Loucy (cell line): ENCODE data around the gene CNOT4.

Experiments
- EZH2phosphoT487 ChIP-seq: fragments of 200-600 bp; IDR thresholded peaks from 2 replicates; pipeline ENCODE4 v1.6.1; 2018; ENCODE audit warnings: antibody characterized with exemption, mild to moderate bottlenecking, moderate library complexity, borderline replicate concordance
- TF ChIP-seq, protein P1 (sequence below): fragments of 200-600 bp; sonication (generic); conservative IDR thresholded peaks from 2 replicates; pipeline ENCODE4 v1.5.1; 2014; ENCODE audit warnings: mild to moderate bottlenecking, antibody characterized with exemption, low read length

- TF ChIP-seq, protein P1, sequence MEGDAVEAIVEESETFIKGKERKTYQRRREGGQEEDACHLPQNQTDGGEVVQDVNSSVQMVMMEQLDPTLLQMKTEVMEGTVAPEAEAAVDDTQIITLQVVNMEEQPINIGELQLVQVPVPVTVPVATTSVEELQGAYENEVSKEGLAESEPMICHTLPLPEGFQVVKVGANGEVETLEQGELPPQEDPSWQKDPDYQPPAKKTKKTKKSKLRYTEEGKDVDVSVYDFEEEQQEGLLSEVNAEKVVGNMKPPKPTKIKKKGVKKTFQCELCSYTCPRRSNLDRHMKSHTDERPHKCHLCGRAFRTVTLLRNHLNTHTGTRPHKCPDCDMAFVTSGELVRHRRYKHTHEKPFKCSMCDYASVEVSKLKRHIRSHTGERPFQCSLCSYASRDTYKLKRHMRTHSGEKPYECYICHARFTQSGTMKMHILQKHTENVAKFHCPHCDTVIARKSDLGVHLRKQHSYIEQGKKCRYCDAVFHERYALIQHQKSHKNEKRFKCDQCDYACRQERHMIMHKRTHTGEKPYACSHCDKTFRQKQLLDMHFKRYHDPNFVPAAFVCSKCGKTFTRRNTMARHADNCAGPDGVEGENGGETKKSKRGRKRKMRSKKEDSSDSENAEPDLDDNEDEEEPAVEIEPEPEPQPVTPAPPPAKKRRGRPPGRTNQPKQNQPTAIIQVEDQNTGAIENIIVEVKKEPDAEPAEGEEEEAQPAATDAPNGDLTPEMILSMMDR: no peak
- TF ChIP-seq EZH2phosphoT487: no peak
Measured at GRCh38 chr7:135405969-135406368, 103.9 kb downstream of the CNOT4 start.
